ENCODE data around the gene LDLRAP1. TPM values are rescaled to one million over a fixed set of nuclear protein-coding genes. Genes with fewer than 3 reads are reported as not detected.

The LDLRAP1 gene
- total and polyA plus RNA-seq, 9 of the 15 experiments (the other 6 are each of a cell fraction or from before 2014, with no cell fraction given), result 0.56 to 29.6 (median 16.2) TPM

DNA sequence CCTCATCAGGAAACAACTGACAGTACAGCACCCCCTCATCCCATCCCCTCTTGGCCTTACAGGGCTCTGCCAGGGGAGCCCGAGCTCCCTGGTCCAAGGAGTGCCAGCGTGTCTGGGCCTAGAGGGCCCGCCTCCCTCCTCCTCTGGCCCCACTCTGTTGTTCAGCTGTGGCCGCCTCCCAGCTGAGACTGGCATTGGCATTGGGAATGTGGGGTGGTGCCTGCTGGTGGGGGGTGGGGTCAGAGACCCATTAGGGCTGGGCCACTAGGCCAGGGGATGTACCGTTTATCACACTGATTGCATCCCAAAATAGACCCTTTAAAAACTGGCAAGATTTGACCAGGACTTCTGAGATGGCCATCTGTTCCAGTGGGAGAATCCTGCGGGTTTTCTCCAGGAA lies 1.4 kb downstream of the LDLRAP1 start:
- ChIA-PET POLR2A (interaction anchor here (1.1 kb wide), 1 partner anchor 18 kb away, joined by 3 read pairs; no protein-coding TSS in a partner anchor), CTCF (ENCODE audit: low intra/inter-chr PET ratio) (interaction anchor here (0.7 kb wide), 1 partner anchor 263 kb away, joined by 3 read pairs; no protein-coding TSS in a partner anchor)
- no TSS peak for BruUV-seq (replicated peaks)
- FAIRE-seq (no peak), DNase-seq (ENCODE audit: extremely low read depth in 1 of 4, low spot score in 3 of 4) (no peak), ATAC-seq (no peak)
- H2AFZ ChIP-seq (ENCODE audit: low read depth, low read length), result no peak overlapping the region
- no peaks in the 10 kb centered on the region for H3K36me3 ChIP-seq (ENCODE audit: control insufficient read depth, insufficient read depth, low read length)
- no peaks in the 10 kb centered on the region for H3K27me3 ChIP-seq (ENCODE audit: control insufficient read depth in 2 of 2, insufficient read depth in 2 of 2, low read length in 2 of 2)
- H3K9me3 ChIP-seq (replicated peaks; ENCODE audit: control insufficient read depth, insufficient read depth, low read depth, low read length), result no peaks in the 10 kb centered on the region
- H3K9me1 ChIP-seq (ENCODE audit: control insufficient read depth, insufficient read depth, low read length), result peaks cover 6% of the 10 kb centered on the region
- in situ Hi-C loops (cut with MboI) (no loop called here), intact Hi-C loops (cut with micrococcal nuclease) (loop anchor here (5.0 to 10.0 kb wide), 2 partner anchors 150 to 252 kb away; no protein-coding TSS in a partner anchor)
- H3K4me2 ChIP-seq (ENCODE audit: insufficient read depth, low read length), result peak overlapping the region; percentile 75; the same call in 1 of the 2 replicates
- TF ChIP-seq FOXA3 (CRISPR knock-in tag; conservative IDR thresholded peaks at IDR 0.05 in 1 of 2, IDR thresholded peaks at IDR 0.05 in 1 of 2), result 0 out of 4 replicates have a peak, but pooled peaks of 1 of the 2 experiments have one; percentile 41
- TF ChIP-seq, protein P1, sequence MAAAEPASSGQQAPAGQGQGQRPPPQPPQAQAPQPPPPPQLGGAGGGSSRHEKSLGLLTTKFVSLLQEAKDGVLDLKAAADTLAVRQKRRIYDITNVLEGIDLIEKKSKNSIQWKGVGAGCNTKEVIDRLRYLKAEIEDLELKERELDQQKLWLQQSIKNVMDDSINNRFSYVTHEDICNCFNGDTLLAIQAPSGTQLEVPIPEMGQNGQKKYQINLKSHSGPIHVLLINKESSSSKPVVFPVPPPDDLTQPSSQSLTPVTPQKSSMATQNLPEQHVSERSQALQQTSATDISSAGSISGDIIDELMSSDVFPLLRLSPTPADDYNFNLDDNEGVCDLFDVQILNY (CRISPR knock-in tag; IDR thresholded peaks at IDR 0.05), result no peak
- WGBS (ENCODE audit: insufficient coverage, low coverage, missing lambda C conversion rate), result 84% methylated on average over 6 of the region's 6 CpGs
- H3K27ac ChIP-seq (ENCODE audit: extremely low read depth, low read depth, low read length), result no peak overlapping the region
- H3K9ac ChIP-seq (ENCODE audit: insufficient read depth in 1 of 2, low read depth in 2 of 2, low read length in 2 of 2), result peak overlapping the region; percentile 67 to 90; a peak in 3 of 4 replicates
- H3K4me1 ChIP-seq (replicated peaks in 1 of 2; ENCODE audit: control insufficient read depth in 2 of 2, insufficient read depth in 2 of 2, low read length in 2 of 2), result peaks cover 46 to 47% of the 10 kb centered on the region in 2 experiments
- H3K4me3 ChIP-seq, result peak overlapping the region; percentile 82; the same call in 1 of the 2 replicates
- H4K20me1 ChIP-seq (replicated peaks; ENCODE audit: control insufficient read depth, insufficient read depth, low read length), result no peaks in the 10 kb centered on the region; the same call in 1 of the 2 replicates
- peaks cover 39% of the 10 kb centered on the region for H3K79me2 ChIP-seq (ENCODE audit: control insufficient read depth, insufficient read depth, low read length)

DNA sequence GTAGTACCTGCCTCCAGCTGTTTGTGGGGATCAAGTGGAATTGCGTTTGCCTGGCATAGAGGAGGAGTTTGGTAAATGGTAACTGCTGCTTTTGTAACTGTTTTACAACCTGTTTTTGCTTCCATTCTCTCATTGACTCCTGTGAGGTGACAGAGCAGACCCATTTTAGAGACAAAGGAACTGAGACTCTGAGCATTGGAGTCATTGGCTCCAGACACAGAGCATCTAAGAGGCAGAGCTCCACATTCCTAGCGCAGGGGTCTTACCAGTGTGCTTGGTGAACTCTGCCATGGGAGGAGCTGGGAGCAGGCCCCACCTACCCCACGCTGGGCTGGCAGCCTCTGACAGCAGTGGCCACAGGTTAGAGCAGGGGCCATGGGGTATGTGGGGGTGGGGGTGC lies 2.4 kb downstream of the LDLRAP1 start:
- DNase-seq (ENCODE audit: extremely low read depth in 1 of 4, low spot score in 3 of 4) (no peak), FAIRE-seq (no peak), ATAC-seq (no peak)
- intact Hi-C loops (cut with micrococcal nuclease), result loop anchor here (10.0 kb wide), 1 partner anchor 149 kb away; no protein-coding TSS in a partner anchor
- ChIA-PET CTCF (ENCODE audit: low intra/inter-chr PET ratio) (no interaction called here), POLR2A (interaction anchor here (0.7 kb wide), 1 partner anchor 9 kb away, joined by 3 read pairs; no protein-coding TSS in a partner anchor)
- no TSS peak for BruUV-seq (replicated peaks)
- peak overlapping the region in 1 of 2 experiments; percentile 46; a peak in 2 of 4 replicates for H3K9ac ChIP-seq (ENCODE audit: insufficient read depth in 1 of 2, low read depth in 2 of 2, low read length in 2 of 2)
- in situ Hi-C loops (cut with MboI), result no loop called here
- peaks cover 51 to 56% of the 10 kb centered on the region in 2 experiments for H3K4me1 ChIP-seq (replicated peaks in 1 of 2; ENCODE audit: control insufficient read depth in 2 of 2, insufficient read depth in 2 of 2, low read length in 2 of 2)
- H3K4me2 ChIP-seq (ENCODE audit: insufficient read depth, low read length), result no peak overlapping the region
- H2AFZ ChIP-seq (ENCODE audit: low read depth, low read length), result no peak overlapping the region
- no peaks in the 10 kb centered on the region for H3K36me3 ChIP-seq (ENCODE audit: control insufficient read depth, insufficient read depth, low read length)
- no peaks in the 10 kb centered on the region for H3K9me3 ChIP-seq (replicated peaks; ENCODE audit: control insufficient read depth, insufficient read depth, low read depth, low read length)
- H3K9me1 ChIP-seq (ENCODE audit: control insufficient read depth, insufficient read depth, low read length), result peaks cover 6% of the 10 kb centered on the region
- no peak overlapping the region for H3K4me3 ChIP-seq
- no peaks in the 10 kb centered on the region for H3K27me3 ChIP-seq (ENCODE audit: control insufficient read depth in 2 of 2, insufficient read depth in 2 of 2, low read length in 2 of 2)
- peaks cover 48% of the 10 kb centered on the region for H3K79me2 ChIP-seq (ENCODE audit: control insufficient read depth, insufficient read depth, low read length)
- WGBS (ENCODE audit: insufficient coverage, low coverage, missing lambda C conversion rate), result 59% methylated on average over 3 of the region's 3 CpGs
- H4K20me1 ChIP-seq (replicated peaks; ENCODE audit: control insufficient read depth, insufficient read depth, low read length), result no peaks in the 10 kb centered on the region; the same call in 1 of the 2 replicates
- H3K27ac ChIP-seq (ENCODE audit: extremely low read depth, low read depth, low read length), result no peak overlapping the region
- TF ChIP-seq HDAC2 (IDR thresholded peaks at IDR 0.05) (0 out of 2 replicates have a peak, but pooled peaks have one; percentile 16), KDM1A (IDR thresholded peaks at IDR 0.05) (0 out of 4 replicates have a peak, but pooled peaks of 1 of the 2 experiments have one; percentile 28), CC2D1A (IDR thresholded peaks at IDR 0.05) (no peak)

Measured in K562 (cell line).